Measurements from ENCODE around the gene PITHD1.
"Not testable (repeated sequence)": the region's sequence is repeated elsewhere in the genome, so short reads cannot be mapped to it uniquely, and the experiment has no call there.

The PITHD1 gene

GRCh38 chr1:23791516-23792047 lies 13.4 kb downstream of the PITHD1 start:
- Mint-ChIP-seq H3K4me3 (peak overlapping the region; percentile 99), H3K9me3 (ENCODE audit: low read depth) (no peaks in the 10 kb centered on the region), H3K27ac (peak overlapping the region; percentile 93)

GRCh38 chr1:23792151-23792945 lies 14.1 kb downstream of the PITHD1 start:
- Mint-ChIP-seq H3K9me3 (ENCODE audit: low read depth) (no peaks in the 10 kb centered on the region), H3K4me1 (ENCODE audit: low read depth) (peaks cover 19% of the 10 kb centered on the region), H3K36me3 (peaks cover 3% of the 10 kb centered on the region), H3K4me3 (peak overlapping the region; percentile 99), H3K27ac (no peak overlapping the region), H3K27me3 (no peaks in the 10 kb centered on the region)

More at GRCh38 chr1:23791516-23792047, 13.4 kb downstream of the PITHD1 start:
- Mint-ChIP-seq H3K36me3 (peaks cover 3% of the 10 kb centered on the region), H3K4me1 (ENCODE audit: low read depth) (peaks cover 19% of the 10 kb centered on the region), H3K27me3 (no peaks in the 10 kb centered on the region)

- Mint-ChIP-seq H3K4me3 (peak overlapping the region; percentile 35), H3K27me3 (no peaks in the 10 kb centered on the region), H3K9me3 (ENCODE audit: low read depth) (no peaks in the 10 kb centered on the region), H3K27ac (peak overlapping the region; percentile 50), H3K4me1 (ENCODE audit: low read depth) (peaks cover 19% of the 10 kb centered on the region), H3K36me3 (peaks cover 2% of the 10 kb centered on the region)
Measured at GRCh38 chr1:23793018-23793781, 15.0 kb downstream of the PITHD1 start.

- Mint-ChIP-seq H3K9me3 (ENCODE audit: low read depth) (no peaks in the 10 kb centered on the region), H3K4me3 (no peak overlapping the region), H3K36me3 (peaks cover 2% of the 10 kb centered on the region), H3K27ac (no peak overlapping the region), H3K27me3 (no peaks in the 10 kb centered on the region), H3K4me1 (ENCODE audit: low read depth) (peaks cover 21% of the 10 kb centered on the region)
Measured at GRCh38 chr1:23793861-23794731, 15.9 kb downstream of the PITHD1 start.

- not testable (repeated sequence) for H3K27me3 Mint-ChIP-seq; H3K27ac Mint-ChIP-seq; H3K36me3 Mint-ChIP-seq; H3K4me3 Mint-ChIP-seq; H3K9me3 Mint-ChIP-seq (ENCODE audit: low read depth)
- H3K4me1 Mint-ChIP-seq (ENCODE audit: low read depth), result peaks cover 23% of the 10 kb centered on the region
Measured at GRCh38 chr1:23794732-23795182, 16.5 kb downstream of the PITHD1 start.

GRCh38 chr1:23795676-23796465 lies 17.7 kb downstream of the PITHD1 start:
- Mint-ChIP-seq H3K4me1 (ENCODE audit: low read depth) (peaks cover 18% of the 10 kb centered on the region), H3K9me3 (ENCODE audit: low read depth) (no peaks in the 10 kb centered on the region), H3K27ac (no peak overlapping the region), H3K4me3 (no peak overlapping the region), H3K27me3 (no peaks in the 10 kb centered on the region), H3K36me3 (peaks cover 2% of the 10 kb centered on the region)

- Mint-ChIP-seq H3K27ac (no peak overlapping the region), H3K9me3 (ENCODE audit: low read depth) (no peaks in the 10 kb centered on the region), H3K27me3 (no peaks in the 10 kb centered on the region), H3K4me3 (no peak overlapping the region), H3K36me3 (peaks cover 2% of the 10 kb centered on the region), H3K4me1 (ENCODE audit: low read depth) (peaks cover 15% of the 10 kb centered on the region)
Measured at GRCh38 chr1:23796466-23797271, 18.5 kb downstream of the PITHD1 start.

- peak overlapping the region; percentile 50 for H3K27ac Mint-ChIP-seq
- H3K4me3 Mint-ChIP-seq, result no peak overlapping the region
- H3K4me1 Mint-ChIP-seq (ENCODE audit: low read depth), result peaks cover 10% of the 10 kb centered on the region
- H3K9me3 Mint-ChIP-seq (ENCODE audit: low read depth), result no peaks in the 10 kb centered on the region
- no peaks in the 10 kb centered on the region for H3K27me3 Mint-ChIP-seq
- peaks cover 2% of the 10 kb centered on the region for H3K36me3 Mint-ChIP-seq
Measured at GRCh38 chr1:23797478-23798448, 19.5 kb downstream of the PITHD1 start.

GRCh38 chr1:23798662-23799142 lies 20.5 kb downstream of the PITHD1 start:
- peaks cover 2% of the 10 kb centered on the region for H3K36me3 Mint-ChIP-seq
- H3K4me1 Mint-ChIP-seq (ENCODE audit: low read depth), result peaks cover 10% of the 10 kb centered on the region
- peak overlapping the region; percentile 98 for H3K4me3 Mint-ChIP-seq
- no peaks in the 10 kb centered on the region for H3K9me3 Mint-ChIP-seq (ENCODE audit: low read depth)
- no peaks in the 10 kb centered on the region for H3K27me3 Mint-ChIP-seq
- H3K27ac Mint-ChIP-seq, result peak overlapping the region; percentile 10

- H3K9me3 Mint-ChIP-seq (ENCODE audit: low read depth), result no peaks in the 10 kb centered on the region
- peaks cover 10% of the 10 kb centered on the region for H3K4me1 Mint-ChIP-seq (ENCODE audit: low read depth)
- H3K36me3 Mint-ChIP-seq, result peaks cover 2% of the 10 kb centered on the region
- peak overlapping the region; percentile 98 for H3K4me3 Mint-ChIP-seq
- H3K27ac Mint-ChIP-seq, result no peak overlapping the region
- no peaks in the 10 kb centered on the region for H3K27me3 Mint-ChIP-seq
Measured at GRCh38 chr1:23799255-23799569, 21.0 kb downstream of the PITHD1 start.

GRCh38 chr1:23799570-23800399 lies 21.6 kb downstream of the PITHD1 start:
- Mint-ChIP-seq H3K4me3 (peak overlapping the region; percentile 98), H3K4me1 (ENCODE audit: low read depth) (peaks cover 10% of the 10 kb centered on the region), H3K36me3 (peaks cover 2% of the 10 kb centered on the region), H3K27ac (peak overlapping the region; percentile 81), H3K27me3 (no peaks in the 10 kb centered on the region), H3K9me3 (ENCODE audit: low read depth) (no peaks in the 10 kb centered on the region)
